ENCODE measurements around the gene NFXL1.

GRCh38 chr4:47827343-47828047 lies 86.9 kb downstream of the NFXL1 start:
- TF ChIP-seq CTCF (IDR thresholded peaks at IDR 0.05) (no peak), POLR2A (IDR thresholded peaks at IDR 0.05) (no peak), EP300 (IDR thresholded peaks at IDR 0.05) (no peak)
